ENCODE measurements around the gene FLT1.

FLT1 gene

DNA sequence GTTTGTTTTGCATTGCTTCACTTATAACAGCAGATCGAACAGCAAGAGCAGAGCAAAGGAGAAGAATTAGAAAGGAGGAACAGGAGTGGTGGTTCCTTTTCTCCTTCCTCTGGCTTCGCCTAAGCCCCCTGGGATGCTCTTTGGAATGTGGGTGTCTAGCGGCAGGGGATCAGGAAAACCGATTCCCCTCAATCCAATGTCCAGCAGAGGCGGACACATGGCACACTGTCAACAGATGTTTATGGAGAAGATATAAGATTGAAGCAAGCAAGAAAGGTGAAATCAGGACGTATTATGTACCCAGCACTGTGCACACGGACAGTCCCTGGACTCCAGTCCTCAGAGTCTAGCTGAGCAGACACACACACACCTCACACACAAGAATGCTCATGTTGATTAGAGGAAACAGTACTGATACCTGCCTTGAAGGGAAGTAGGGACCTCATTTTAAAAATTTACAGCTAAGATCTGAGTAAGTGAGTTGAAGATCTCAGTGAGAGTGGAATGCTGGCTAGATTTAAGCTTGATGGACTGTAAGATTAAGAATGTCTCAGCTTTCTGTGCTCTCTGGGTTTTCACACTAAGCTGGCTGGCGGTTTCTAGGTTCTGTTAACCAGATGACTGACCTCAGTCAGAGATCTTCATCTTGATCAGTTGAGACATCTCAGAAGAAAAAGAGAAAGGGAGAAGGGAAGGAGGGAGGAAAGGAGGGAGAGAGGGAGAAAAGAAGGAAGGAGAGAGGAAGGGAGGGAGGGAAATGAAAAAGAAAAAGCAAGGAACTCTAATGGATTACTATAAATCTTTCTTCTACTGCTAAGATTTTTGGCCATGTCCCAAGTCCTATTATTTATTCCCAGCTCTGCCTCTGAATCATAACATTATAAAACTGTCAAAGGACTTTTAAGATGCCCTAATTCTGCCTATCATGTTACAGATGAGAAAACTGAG is 44.8 kb downstream of the FLT1 start:
- TF ChIP-seq, protein P1, sequence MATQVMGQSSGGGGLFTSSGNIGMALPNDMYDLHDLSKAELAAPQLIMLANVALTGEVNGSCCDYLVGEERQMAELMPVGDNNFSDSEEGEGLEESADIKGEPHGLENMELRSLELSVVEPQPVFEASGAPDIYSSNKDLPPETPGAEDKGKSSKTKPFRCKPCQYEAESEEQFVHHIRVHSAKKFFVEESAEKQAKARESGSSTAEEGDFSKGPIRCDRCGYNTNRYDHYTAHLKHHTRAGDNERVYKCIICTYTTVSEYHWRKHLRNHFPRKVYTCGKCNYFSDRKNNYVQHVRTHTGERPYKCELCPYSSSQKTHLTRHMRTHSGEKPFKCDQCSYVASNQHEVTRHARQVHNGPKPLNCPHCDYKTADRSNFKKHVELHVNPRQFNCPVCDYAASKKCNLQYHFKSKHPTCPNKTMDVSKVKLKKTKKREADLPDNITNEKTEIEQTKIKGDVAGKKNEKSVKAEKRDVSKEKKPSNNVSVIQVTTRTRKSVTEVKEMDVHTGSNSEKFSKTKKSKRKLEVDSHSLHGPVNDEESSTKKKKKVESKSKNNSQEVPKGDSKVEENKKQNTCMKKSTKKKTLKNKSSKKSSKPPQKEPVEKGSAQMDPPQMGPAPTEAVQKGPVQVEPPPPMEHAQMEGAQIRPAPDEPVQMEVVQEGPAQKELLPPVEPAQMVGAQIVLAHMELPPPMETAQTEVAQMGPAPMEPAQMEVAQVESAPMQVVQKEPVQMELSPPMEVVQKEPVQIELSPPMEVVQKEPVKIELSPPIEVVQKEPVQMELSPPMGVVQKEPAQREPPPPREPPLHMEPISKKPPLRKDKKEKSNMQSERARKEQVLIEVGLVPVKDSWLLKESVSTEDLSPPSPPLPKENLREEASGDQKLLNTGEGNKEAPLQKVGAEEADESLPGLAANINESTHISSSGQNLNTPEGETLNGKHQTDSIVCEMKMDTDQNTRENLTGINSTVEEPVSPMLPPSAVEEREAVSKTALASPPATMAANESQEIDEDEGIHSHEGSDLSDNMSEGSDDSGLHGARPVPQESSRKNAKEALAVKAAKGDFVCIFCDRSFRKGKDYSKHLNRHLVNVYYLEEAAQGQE (IDR thresholded peaks at IDR 0.05; ENCODE audit: insufficient read depth in 1 of 2, low read depth in 2 of 2, low read length in 2 of 2), result no peak
- no peak for TF ChIP-seq FOXP2 (optimal IDR thresholded peaks at IDR 0.05; ENCODE audit: borderline replicate concordance, extremely low read depth, extremely low read length, insufficient read depth)

DNA sequence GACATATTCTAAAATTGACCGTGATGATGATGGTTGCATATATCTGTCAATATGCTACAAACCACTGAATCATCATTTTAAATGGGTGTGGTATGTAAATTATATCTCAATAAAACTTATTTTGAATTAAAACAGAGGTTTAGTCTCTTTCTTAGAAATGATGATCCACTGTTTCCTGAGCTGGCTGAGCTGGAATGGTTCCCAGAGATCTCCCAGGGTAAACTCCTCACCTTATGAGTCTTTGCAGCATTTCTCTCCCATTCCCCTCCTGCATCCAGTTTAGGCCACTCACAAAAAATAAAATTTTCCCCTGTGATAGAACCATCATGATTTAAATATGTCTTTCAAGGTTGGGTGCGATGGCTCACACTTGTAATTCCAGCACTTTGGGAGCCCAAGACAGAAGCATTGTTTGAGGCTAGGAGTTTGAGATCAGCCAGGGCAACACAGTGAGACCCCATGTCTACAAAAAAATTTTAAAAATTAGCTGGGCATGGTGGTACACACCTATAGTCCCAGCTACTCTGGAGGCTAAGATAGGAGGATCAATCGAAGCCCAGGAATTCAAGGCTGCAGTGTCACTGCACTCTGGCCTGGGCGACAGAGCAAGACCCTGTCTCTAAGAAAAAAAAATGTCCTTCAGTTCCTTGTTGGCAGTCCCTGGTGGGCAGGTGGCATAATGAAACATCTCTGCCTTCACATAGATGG is 46.1 kb downstream of the FLT1 start:
- TF ChIP-seq TAF1 (IDR thresholded peaks at IDR 0.05; ENCODE audit: borderline replicate concordance, insufficient read depth, low read length) (no peak), SIN3A (IDR thresholded peaks at IDR 0.05; ENCODE audit: borderline replicate concordance, insufficient read depth, low read length) (no peak), POLR2AphosphoS5 (IDR thresholded peaks at IDR 0.05; ENCODE audit: low read depth, low read length) (no peak), FOXP2 (optimal IDR thresholded peaks at IDR 0.05; ENCODE audit: borderline replicate concordance, extremely low read depth, extremely low read length, insufficient read depth) (no peak)
- TF ChIP-seq, protein P1 (IDR thresholded peaks at IDR 0.05; ENCODE audit: insufficient read depth in 1 of 2, low read depth in 2 of 2, low read length in 2 of 2), result no peak

DNA sequence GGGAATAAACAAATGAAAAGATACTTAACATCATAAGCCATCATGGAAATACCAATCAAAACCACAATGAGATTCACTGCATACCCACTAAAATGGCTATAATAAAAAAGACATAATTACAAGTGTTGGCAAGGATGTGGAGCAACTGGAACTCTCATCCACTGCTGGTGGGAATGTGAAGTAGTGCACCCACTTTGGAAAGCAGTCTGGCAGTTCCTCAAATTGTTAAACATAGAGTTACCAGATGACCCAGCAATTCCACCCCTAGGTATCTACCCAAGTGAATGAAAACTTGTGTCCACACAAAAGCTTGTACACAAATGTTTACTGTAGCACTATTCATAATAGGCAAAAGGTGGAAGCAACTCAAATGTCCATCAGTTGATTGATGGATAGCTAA is 46.9 kb downstream of the FLT1 start:
- TF ChIP-seq, protein P1 (IDR thresholded peaks at IDR 0.05; ENCODE audit: insufficient read depth in 1 of 2, low read depth in 2 of 2, low read length in 2 of 2), result no peak
- TF ChIP-seq SIN3A (IDR thresholded peaks at IDR 0.05; ENCODE audit: borderline replicate concordance, insufficient read depth, low read length) (no peak), POLR2AphosphoS5 (IDR thresholded peaks at IDR 0.05; ENCODE audit: low read depth, low read length) (no peak), FOXP2 (optimal IDR thresholded peaks at IDR 0.05; ENCODE audit: borderline replicate concordance, extremely low read depth, extremely low read length, insufficient read depth) (no peak), TAF1 (IDR thresholded peaks at IDR 0.05; ENCODE audit: borderline replicate concordance, insufficient read depth, low read length) (no peak)

DNA sequence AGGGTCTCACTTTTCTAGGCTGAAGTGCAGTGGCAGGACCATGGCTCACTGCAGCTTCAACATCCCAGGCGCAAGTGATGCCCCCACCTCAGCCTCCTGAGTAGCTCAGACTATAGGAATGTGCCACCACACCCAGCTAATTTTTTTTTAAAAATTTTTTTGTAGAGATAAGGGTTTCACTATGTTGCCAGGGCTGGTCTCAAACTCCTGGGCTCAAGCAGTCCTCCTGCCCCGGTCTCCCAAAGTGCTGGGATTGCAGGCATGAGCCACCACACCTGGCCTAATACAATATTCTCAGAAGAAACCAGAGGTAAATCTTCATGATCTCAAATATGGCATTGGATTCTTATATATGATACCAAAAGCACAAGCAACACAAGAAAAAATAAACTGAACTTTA is 47.7 kb downstream of the FLT1 start:
- TF ChIP-seq TAF1 (IDR thresholded peaks at IDR 0.05; ENCODE audit: borderline replicate concordance, insufficient read depth, low read length), result no peak
- TF ChIP-seq SIN3A (IDR thresholded peaks at IDR 0.05; ENCODE audit: borderline replicate concordance, insufficient read depth, low read length), result no peak
- no peak for TF ChIP-seq POLR2AphosphoS5 (IDR thresholded peaks at IDR 0.05; ENCODE audit: low read depth, low read length)
- TF ChIP-seq, protein P1 (IDR thresholded peaks at IDR 0.05; ENCODE audit: insufficient read depth in 1 of 2, low read depth in 2 of 2, low read length in 2 of 2), result no peak
- no peak for TF ChIP-seq FOXP2 (optimal IDR thresholded peaks at IDR 0.05; ENCODE audit: borderline replicate concordance, extremely low read depth, extremely low read length, insufficient read depth)
